ENCODE data around the gene CEBPZOS. TPM values are rescaled to one million over a fixed set of nuclear protein-coding genes. Genes with fewer than 3 reads are reported as not detected.
A peak's percentile ranks its signal among the peaks of the same experiment; 100 is the strongest.

The CEBPZOS gene
- 10 to 100 TPM; 19.4 to 43.0 (median 21.6) TPM for total RNA-seq

DNA sequence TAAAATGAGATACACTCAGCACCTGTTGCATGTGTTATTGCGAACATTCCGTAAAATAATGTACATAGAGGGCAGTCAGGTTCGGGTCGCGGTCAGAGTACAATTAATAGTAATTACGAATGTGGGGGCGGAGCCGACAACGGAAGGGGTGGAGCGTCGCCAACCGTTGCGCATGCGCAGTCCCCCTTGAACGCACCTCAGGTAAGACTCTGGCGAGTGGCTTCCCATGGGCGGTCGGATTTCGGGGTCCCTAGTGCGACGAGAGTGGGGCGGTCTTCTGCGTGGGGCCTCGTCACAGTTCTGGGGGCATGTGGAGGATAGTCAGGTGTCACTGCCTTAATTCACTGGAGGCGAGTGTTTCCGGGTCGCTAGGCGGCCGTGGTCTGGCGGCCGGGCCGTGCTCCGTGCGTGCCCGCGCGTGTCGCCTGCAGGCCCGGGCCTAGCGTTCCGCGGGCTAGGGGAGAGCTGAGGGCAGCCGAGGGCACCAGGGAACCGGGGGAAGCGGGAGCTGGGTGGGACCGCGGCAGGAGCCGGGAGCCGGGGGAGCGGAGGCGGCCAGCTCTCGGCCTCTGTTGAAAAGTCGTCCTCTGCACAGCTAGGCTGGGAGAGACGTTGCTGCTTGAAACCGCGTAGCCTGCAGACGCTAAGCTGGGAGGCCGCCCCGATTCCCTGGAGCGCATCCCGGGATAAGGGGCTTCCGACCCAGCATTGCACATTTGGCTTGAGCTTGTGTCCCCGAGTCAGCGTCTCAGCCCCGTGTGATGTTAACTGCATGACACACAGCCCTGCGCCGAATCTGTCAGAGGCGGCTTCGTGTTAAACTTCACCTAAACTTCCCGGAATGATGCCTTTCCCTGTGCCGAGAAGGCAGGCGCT is at the start of gene CEBPZOS:
TSS of gene CEBPZOS (plus strand) at position 177 of the 876 bp plus-strand sequence. CDS start 3,209 bp downstream, outside the sequence.
- intact Hi-C loops (cut with DNase I; ENCODE audit: low total_unique reads): no loop called here
- H3K27ac ChIP-seq: peak within 1 kb of the TSS; percentile 88 to 94
- no peaks in the 10 kb centered on the region for H3K4me1 ChIP-seq
- no peaks in the 10 kb centered on the region for H3K9me3 ChIP-seq
- peak within 1 kb of the TSS; percentile 63 to 91 (median 85) for H3K4me3 ChIP-seq
- peaks cover 8% of the 10 kb centered on the region for H3K36me3 ChIP-seq
- TF ChIP-seq, protein P1, sequence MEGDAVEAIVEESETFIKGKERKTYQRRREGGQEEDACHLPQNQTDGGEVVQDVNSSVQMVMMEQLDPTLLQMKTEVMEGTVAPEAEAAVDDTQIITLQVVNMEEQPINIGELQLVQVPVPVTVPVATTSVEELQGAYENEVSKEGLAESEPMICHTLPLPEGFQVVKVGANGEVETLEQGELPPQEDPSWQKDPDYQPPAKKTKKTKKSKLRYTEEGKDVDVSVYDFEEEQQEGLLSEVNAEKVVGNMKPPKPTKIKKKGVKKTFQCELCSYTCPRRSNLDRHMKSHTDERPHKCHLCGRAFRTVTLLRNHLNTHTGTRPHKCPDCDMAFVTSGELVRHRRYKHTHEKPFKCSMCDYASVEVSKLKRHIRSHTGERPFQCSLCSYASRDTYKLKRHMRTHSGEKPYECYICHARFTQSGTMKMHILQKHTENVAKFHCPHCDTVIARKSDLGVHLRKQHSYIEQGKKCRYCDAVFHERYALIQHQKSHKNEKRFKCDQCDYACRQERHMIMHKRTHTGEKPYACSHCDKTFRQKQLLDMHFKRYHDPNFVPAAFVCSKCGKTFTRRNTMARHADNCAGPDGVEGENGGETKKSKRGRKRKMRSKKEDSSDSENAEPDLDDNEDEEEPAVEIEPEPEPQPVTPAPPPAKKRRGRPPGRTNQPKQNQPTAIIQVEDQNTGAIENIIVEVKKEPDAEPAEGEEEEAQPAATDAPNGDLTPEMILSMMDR (IDR thresholded peaks at IDR 0.05): peak in 1 of 3 donors; percentile 10
- TF ChIP-seq POLR2A (IDR thresholded peaks at IDR 0.05) (peak; percentile 63), POLR2AphosphoS5 (IDR thresholded peaks at IDR 0.05) (peak; percentile 66 to 95 (median 73))
- no peaks in the 10 kb centered on the region for H3K27me3 ChIP-seq
- peak; percentile 76 to 81 for DNase-seq (ENCODE audit: low spot score in 2 of 2)

DNA sequence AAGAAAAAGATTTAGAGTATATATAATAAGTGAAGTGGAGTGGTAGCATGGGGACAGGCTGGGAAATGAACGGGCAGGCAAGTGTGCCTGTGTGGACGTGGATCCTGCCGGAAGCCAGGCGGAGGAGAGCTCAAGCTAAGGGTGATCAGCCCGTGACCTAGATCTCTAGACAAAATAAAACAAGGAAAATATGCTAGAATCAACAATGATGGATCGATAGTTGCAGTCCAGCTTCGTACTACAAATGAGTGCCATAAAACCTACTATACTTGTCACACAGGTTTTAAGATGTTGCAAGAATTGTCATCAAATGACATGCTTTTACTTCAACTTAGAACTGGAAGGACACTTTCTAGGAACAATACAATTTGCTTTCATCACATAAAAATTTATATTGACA is 48.0 kb upstream of the CEBPZOS start:
- intact Hi-C loops (cut with DNase I; ENCODE audit: low total_unique reads): no loop called here
- H3K36me3 ChIP-seq: peaks cover 11% of the 10 kb centered on the region
- no peaks in the 10 kb centered on the region for H3K4me1 ChIP-seq
- H3K4me3 ChIP-seq: no peak overlapping the region
- H3K9me3 ChIP-seq: no peaks in the 10 kb centered on the region
- no peak overlapping the region for H3K27ac ChIP-seq
- no peak for TF ChIP-seq POLR2AphosphoS5 (IDR thresholded peaks at IDR 0.05)
- no peak for DNase-seq (ENCODE audit: low spot score in 2 of 2)
- H3K27me3 ChIP-seq: no peaks in the 10 kb centered on the region

DNA sequence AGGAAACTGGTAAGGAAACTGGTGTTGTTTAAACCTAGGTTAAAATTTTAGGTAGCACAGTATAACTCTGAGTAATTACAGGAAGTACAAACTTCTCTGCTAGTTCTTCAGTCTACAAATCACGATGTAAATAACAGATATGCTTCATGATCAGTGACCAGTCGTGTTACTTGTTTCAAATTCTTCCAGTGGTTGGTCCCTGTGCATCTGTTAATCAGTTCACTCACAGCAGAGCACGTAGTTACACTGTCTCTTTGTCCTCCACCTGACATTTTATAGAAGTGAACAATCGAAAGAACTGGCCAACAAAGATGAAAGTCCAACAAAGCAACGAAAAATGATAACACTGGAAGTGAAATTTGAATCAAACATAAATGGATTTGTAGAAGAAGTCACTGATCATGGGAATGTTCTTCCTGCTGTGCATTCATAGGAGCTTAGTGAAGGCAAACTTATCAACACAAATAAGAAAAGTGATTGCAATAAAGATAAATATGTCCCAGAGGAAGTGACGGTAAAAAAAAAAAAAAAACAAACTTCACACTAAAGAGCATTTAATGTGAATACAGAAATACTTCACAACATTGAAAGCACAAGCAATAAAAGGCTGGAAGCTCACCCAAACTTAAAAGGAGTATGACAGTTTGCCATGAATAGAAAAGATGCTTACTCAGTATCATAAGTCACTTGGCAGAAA is 46.5 kb upstream of the CEBPZOS start:
- peaks cover 11% of the 10 kb centered on the region for H3K36me3 ChIP-seq
- H3K27ac ChIP-seq: no peak overlapping the region
- no peak overlapping the region for H3K4me3 ChIP-seq
- no peaks in the 10 kb centered on the region for H3K9me3 ChIP-seq
- no peak for DNase-seq (ENCODE audit: low spot score in 2 of 2)
- intact Hi-C loops (cut with DNase I; ENCODE audit: low total_unique reads): no loop called here
- H3K27me3 ChIP-seq: no peaks in the 10 kb centered on the region
- no peak for TF ChIP-seq POLR2A (IDR thresholded peaks at IDR 0.05)
- TF ChIP-seq, protein P1 (IDR thresholded peaks at IDR 0.05): no peak
- no peak for TF ChIP-seq POLR2AphosphoS5 (IDR thresholded peaks at IDR 0.05)
- H3K4me1 ChIP-seq: no peaks in the 10 kb centered on the region

DNA sequence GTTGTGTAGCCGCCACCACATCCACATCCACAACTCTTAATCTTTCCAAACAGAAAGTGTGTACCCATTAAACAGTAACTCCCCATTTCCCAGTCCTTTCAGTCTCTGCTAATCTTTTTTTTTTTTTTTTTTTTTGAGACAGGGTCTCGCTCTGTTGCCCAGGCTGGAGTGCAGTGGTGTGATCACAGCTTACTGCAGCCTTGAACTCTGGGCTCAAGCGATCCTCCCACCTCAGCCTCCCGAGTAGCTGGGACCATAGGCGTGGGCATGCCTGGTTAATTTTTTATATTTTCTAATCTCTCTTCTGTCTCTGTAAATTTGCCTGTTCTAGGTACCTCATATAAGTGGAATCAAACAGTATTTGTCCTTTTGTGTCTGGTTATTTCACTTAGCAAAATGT is 43.1 kb upstream of the CEBPZOS start:
- Histone ChIP-seq H3K9me3 (no peaks in the 10 kb centered on the region), H3K36me3 (no peaks in the 10 kb centered on the region), H3K27ac (no peak overlapping the region), H3K27me3 (no peaks in the 10 kb centered on the region), H3K4me1 (peaks cover 0 to 5% of the 10 kb centered on the region in 2 donors), H3K4me3 (no peak overlapping the region)
- TF ChIP-seq, protein P1 (IDR thresholded peaks at IDR 0.05): no peak
- no peak for TF ChIP-seq POLR2A (IDR thresholded peaks at IDR 0.05)
- TF ChIP-seq POLR2AphosphoS5 (IDR thresholded peaks at IDR 0.05): no peak
- no peak for DNase-seq (ENCODE audit: low spot score in 2 of 2)
- intact Hi-C loops (cut with DNase I; ENCODE audit: low total_unique reads): no loop called here

DNA sequence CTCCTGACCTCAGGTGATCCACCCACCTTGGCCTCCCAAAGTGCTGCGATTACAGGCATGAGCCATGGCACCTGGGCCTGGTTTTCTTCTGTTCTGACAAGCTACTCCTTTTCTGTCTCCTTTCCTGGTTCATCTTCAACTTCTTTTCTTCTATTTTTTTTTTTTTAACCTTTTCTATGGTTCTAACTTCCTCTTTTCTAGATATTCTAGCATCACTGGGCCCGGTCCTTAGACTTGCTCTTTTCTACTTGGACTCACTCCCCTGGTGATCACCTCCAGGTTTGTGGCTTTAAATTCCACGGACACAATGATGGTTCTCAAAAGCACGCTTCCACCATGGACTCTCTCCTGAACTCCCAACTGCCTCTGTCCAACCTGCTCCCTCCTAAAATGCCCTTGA is 41.5 kb upstream of the CEBPZOS start:
- H3K27ac ChIP-seq: no peak overlapping the region
- TF ChIP-seq POLR2AphosphoS5 (IDR thresholded peaks at IDR 0.05): no peak
- TF ChIP-seq, protein P1 (IDR thresholded peaks at IDR 0.05): no peak
- TF ChIP-seq POLR2A (IDR thresholded peaks at IDR 0.05): no peak
- intact Hi-C loops (cut with DNase I; ENCODE audit: low total_unique reads): no loop called here

More for the DNA sequence above, 41.5 kb upstream of the CEBPZOS start:
- no peaks in the 10 kb centered on the region for H3K36me3 ChIP-seq
- DNase-seq (ENCODE audit: low spot score in 2 of 2): no peak
- H3K27me3 ChIP-seq: no peaks in the 10 kb centered on the region
- peaks cover 0 to 5% of the 10 kb centered on the region in 2 donors for H3K4me1 ChIP-seq
- H3K4me3 ChIP-seq: no peak overlapping the region
- H3K9me3 ChIP-seq: no peaks in the 10 kb centered on the region

Measured in breast epithelium (tissue), 4 donors.